K562 treated with DMSO at 1 percent for 12 hours (cell line): Measurements from ENCODE around the gene NGFR. TPM values are rescaled to one million over a fixed set of nuclear protein-coding genes. Genes with fewer than 3 reads are reported as not detected.

Experiments
- total RNA-seq: library from RNA; unstranded; fragments of 300-600 nt; gene quantifications from 2 replicates; pipeline ENCODE4 v1.2.3, GENCODE V29; 2022; ENCODE audit not compliant: insufficient read depth

Gene NGFR, protein sequence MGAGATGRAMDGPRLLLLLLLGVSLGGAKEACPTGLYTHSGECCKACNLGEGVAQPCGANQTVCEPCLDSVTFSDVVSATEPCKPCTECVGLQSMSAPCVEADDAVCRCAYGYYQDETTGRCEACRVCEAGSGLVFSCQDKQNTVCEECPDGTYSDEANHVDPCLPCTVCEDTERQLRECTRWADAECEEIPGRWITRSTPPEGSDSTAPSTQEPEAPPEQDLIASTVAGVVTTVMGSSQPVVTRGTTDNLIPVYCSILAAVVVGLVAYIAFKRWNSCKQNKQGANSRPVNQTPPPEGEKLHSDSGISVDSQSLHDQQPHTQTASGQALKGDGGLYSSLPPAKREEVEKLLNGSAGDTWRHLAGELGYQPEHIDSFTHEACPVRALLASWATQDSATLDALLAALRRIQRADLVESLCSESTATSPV
- 0.28 and 0.32 TPM in 2 replicates for total RNA-seq

DNA sequence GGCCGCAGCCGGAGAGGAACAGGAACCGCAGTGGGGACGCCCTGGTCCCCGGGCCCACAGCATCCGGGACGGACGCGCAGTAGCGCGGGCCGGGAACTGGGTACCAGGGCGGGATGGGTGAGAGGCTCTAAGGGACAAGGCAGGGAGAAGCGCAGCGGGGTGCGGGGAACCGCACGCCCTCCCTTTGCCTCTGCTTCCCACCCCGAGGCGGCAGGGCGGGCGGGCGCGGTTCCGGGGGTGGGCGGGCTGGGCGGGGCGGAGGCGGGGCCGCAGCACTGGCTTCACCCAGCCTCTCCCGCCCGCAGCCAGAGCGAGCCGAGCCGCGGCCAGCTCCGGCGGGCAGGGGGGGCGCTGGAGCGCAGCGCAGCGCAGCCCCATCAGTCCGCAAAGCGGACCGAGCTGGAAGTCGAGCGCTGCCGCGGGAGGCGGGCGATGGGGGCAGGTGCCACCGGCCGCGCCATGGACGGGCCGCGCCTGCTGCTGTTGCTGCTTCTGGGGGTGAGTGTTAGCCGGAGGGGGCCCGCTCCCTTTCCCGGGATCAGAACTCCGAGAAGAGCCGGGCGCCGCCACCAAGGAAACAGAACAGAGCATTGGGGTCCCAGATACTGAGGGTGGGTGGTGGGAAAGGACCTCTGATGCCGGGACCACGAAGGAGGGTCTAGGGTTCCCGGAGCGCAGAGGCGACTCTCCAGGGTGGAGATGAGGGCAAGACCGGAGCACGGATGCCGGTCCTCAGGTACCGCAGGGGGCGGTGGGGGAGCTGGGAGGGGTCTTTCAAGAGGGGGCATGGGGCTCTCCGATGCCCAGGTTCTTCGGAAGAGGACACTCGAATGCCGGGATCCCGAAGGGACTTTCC lies at the start of gene NGFR:
TSS of gene NGFR (plus strand) at position 308 of the 856 bp plus-strand sequence. CDS start at position 433, 125 bp downstream.

Other genes starting within 250 kb of the NGFR start
- gene ZNF652, start 133.0 kb upstream of the NGFR start, total RNA-seq = 3.5 and 11.2 TPM in 2 replicates
- gene PHB1, start 80.4 kb upstream of the NGFR start, total RNA-seq = 126 and 128 TPM in 2 replicates
- gene NXPH3, start 80.6 kb downstream of the NGFR start, total RNA-seq = 0.51 and 0.60 TPM in 2 replicates
- 35.2 and 47.0 TPM in 2 replicates for gene SPOP, start 182.8 kb downstream of the NGFR start, total RNA-seq
- 52.6 and 78.8 TPM in 2 replicates for gene SLC35B1, start 212.7 kb downstream of the NGFR start, total RNA-seq